ENCODE results near the gene TNS1.

The TNS1 gene

DNA sequence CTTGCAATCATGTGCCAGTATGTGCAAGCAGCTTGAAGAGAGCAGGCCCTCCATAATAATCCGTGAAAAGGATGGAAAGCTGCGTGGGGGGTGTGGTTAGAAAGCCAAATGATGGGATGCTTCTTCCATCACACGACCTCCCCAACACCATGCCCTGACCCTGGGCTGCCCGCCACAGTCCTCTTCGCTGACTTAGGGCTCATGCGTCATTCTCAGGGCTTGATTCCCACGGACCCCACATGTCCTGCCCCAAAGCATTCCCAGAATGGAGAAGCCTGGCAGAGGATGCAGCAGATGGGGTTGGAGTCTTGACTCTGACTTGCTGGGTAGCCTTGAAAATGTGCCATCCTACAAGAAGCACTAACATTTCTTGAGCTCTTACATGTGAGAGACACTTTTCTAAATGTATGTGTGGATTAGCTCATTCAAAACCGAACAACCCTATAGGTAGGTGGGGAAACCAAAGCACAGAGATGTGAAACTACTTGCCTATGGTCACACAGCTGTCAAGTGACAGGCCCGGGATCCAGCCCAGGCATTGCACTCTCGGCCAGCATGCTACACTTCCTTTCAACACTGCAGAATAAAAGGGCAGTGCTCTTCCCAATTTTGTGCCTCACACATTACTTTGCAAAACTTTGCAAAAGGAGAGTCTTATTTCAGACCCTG is 3.7 kb downstream of the TNS1 start:
- no peak for DNase-seq

DNA sequence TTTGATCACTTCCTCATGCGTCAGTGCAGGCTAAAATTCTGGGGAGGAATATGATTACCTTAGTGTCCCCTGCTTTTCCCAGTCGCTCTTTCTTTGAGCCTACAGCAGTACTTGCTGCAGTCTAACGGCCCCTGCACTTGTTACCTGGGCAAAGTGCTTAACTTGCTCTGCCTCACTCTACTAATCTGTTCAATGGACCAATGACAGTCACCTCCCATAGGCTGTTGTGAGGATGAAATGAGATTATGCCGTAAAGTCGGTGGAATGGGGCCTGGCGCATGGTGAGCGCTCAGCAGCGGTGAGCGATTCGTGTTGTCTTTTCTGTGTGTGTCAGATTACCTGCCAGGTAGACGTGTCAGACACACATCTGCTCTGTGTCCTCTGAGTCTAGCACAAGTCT is 5.3 kb downstream of the TNS1 start:
- DNase-seq, result no peak

- no peak for DNase-seq
Measured at GRCh38 chr2:217996361-217996760, 6.4 kb downstream of the TNS1 start.

GRCh38 chr2:217995731-217996231 is 7.0 kb downstream of the TNS1 start:
- no peak for DNase-seq

DNA sequence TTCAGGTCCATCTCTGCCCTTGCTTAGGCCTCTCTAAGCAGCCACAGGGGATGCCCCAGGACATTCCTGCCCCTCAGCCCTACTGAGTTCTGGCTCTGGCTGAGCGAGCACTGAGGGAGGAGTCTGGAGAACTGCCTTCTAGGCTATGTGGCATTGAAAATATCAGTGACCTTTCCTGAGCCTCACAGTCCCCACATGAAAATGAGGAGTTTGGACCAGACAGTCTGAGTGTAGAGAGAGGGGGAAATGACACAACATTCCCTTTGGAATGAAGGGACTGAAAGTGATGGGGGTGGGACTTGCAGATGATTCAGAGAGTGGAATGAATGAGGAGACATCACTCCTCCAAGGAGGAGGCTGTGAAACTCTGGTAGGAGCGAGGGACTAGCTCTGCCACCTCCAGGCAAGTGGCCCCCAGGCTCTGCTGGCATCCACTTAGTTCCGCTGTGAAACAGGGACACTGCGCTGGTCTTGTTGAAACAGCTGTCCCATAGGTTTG is 8.0 kb downstream of the TNS1 start:
- DNase-seq, result no peak

- peak; percentile 85 for DNase-seq
Measured at GRCh38 chr2:217993817-217994463, 8.9 kb downstream of the TNS1 start.

- DNase-seq, result no peak
Measured at GRCh38 chr2:217993138-217993537, 9.7 kb downstream of the TNS1 start.

- no peak for DNase-seq
Measured at GRCh38 chr2:217992061-217992460, 10.7 kb downstream of the TNS1 start.

- no peak for DNase-seq
Measured at GRCh38 chr2:217990791-217991465, 11.9 kb downstream of the TNS1 start.

DNA sequence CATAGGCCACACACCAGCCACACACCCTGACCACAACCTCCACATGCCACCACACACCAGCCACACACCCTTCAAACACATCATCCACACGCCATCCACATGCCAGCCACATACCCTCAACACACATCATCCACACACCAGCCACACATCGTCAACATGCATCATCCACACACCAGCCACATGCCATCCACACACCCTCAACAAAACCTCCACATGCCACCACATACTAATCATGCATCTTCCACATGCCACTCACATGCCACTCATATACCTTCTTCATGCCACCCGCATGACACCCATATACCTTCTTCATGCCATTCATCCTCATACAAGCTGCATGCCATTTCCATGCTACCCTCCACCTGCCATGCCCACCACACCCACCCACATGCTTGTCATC is 12.4 kb downstream of the TNS1 start:
- DNase-seq, result no peak

DNA sequence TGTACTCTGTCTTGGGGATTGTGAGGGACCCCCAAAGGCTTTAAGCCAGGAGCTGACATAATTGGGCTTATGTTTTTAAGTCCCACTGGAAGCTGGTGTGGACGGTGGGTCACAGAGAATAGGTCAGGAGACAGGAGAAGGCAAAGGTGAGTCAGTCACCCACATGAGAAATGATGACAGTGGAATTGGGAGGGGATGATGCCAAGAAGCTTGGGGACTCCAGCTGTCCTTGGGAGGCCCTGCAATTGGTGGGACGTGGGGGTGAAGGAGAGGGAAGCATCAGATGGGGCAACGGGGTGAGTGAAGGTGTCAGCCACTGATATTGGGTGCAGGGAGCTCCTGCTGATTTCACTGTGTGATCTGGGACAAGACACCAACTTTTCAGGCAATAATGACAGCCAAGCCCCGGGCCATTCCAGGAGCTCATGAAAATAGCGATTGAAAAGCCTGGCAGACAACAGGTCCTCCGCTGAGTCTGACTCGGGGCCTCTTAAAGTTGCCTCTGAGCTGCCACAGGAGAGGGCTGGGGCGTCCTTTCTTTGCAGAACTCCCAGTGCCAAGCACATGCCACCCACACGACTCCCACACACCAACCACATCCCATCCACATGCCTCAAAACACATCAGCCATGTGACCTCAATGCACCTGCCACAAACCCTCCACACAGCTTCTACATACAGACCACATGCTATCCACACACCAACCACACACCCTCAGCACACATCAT is 13.4 kb downstream of the TNS1 start:
- no peak for DNase-seq

DNA sequence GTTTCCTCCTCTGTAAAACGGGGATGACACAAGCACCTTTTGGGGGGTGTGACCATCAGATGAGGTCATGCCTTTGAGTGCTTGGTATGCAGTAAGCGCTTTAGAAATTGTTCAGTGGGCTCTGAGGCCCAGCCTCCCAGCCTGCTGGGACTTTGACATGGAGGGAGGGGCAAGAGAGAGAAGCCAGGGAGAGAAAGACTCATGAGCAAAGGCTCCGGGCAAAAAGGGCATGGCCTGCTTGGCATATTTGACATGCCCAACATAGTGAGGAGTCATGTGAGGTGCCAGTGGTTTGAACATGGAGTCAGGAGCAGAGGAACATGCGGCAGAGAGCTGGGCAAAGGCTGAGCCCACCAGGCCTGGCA is 14.0 kb downstream of the TNS1 start:
- DNase-seq, result no peak

- DNase-seq, result peak; percentile 93
Measured at GRCh38 chr2:217988014-217988839, 14.6 kb downstream of the TNS1 start.

DNA sequence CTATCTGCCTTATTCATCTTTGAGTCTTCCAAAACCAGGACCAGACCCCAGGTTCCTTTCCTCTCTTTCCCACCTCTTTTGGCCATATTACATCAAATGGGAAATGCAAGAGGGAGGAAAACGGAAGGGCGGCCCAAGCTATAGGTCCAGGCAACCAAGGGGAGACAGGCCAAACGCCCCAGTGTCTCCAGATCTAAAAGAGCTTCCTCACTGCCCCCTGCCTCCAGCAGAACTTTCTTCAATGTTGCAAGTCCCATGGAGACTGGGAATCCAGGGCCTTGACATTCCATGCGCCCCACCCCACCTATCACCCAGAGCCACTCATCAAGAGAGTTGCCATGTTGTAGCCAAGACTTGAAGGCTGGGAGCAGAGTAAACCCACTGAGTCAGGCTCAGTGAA is 15.4 kb downstream of the TNS1 start:
- no peak for DNase-seq

GRCh38 chr2:217986256-217986961 is 16.4 kb downstream of the TNS1 start:
- DNase-seq, result no peak

GRCh38 chr2:217983276-217984233 is 19.2 kb downstream of the TNS1 start:
- no peak for DNase-seq

DNA sequence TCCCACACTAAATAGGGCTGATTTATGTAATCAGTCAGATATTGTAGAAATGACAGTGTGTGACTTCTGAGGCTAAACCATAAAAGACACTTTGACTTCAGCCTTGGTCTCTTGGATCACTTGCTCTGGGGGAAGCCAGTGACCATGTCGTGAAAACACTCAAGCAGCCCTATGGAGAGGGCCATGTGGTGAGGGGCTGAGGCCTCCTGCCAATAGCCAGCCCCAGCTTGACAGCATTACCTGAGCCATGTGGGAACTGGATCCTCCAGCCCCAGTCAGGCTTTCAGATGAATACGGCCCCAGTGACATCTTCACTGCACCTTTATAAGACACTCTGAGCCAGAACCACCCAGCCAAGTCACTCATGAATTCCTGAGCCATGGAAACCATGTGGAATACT is 20.8 kb downstream of the TNS1 start:
- no peak for DNase-seq

DNA sequence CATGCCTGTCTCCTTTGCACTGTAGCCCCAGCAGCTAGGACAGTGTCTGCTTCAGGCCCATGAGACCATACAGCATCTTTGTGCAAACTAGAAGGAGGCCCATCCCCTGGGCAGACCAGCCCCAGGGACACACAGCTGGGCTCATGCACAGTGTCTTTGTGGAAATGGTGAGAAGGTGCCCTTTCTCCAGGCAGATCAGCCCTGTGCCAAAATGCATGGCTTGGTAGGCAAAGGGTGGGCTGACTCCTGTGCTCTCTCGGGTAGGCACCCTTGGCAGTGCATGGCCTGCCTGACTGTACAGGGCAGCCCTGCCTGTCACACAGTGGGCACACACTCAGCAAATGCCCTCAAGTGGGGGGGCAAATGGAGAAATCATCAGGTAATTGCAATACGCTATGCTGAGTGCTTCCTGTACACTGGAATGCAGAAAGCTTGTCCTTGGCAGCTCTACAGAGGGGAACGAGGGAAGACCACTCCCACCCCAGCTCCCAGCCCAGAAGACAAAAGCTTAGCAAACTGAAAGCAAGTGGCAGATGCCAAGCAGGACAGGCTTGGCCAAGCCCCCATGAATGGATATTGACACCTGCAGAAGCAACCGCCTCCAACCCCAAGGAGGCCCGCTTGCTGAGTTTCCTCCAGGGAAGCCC is 21.6 kb downstream of the TNS1 start:
- no peak for DNase-seq

DNA sequence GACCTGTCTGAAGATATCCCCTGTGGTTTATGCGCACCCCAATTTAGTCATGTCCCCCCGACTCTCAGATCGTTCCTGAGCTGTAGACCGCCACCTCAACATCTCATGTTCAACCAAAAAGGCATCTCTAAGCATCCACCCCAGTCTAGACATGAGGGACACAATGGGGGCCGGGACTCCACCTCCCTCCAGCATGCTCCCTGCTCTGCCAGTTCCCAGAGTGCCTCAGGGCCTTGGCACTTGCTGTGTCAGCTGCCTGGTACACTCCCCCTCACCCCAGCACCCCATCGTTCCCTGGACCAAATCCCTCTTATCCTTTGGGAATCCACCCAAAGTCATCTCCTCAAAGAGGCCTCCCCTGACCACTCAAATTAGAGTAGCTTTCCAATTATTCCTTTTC is 22.2 kb downstream of the TNS1 start:
- no peak for DNase-seq

GRCh38 chr2:217980036-217980435 is 22.8 kb downstream of the TNS1 start:
- DNase-seq, result no peak

Measured in stimulated activated CD8-positive, alpha-beta memory T cell treated with anti-CD3 and anti-CD28 coated beads, Interleukin-4, amount 100 ng/mL, for 48 hours (primary cell).